ENCODE measurements around the gene SCN7A.
A peak's percentile ranks its signal among the peaks of the same experiment; 100 is the strongest.
"Not testable (repeated sequence)": the region's sequence is repeated elsewhere in the genome, so short reads cannot be mapped to it uniquely, and the experiment has no call there.

SCN7A gene

DNA sequence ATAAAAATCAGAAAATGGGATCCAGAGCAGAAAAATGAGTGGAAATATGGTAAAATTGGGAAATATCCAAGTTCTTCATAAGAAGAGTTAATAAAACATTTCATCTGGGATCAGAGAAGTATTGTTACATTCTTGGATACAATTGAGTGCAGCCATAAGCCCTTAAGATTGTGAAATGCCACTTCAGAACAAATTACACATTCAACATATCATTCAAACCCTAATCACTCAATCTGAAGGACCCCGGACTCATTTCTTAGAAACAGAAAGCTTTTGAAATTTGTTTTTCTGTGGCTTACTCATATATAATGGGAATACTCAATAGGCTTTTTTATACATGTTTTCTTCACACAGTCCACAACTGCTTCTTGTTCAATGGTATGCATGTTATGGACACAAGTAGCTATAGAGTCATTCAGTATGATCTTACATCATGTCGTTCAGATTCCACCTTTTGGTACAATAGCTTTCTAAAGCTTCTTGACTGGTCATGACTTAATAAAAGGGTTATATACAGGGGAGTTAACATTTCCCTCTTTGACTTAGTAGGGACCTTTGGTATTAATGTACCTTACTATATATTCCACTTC, 39.9 kb downstream of the SCN7A start:
- DNase-seq (ENCODE audit: low spot score), result no peak

DNA sequence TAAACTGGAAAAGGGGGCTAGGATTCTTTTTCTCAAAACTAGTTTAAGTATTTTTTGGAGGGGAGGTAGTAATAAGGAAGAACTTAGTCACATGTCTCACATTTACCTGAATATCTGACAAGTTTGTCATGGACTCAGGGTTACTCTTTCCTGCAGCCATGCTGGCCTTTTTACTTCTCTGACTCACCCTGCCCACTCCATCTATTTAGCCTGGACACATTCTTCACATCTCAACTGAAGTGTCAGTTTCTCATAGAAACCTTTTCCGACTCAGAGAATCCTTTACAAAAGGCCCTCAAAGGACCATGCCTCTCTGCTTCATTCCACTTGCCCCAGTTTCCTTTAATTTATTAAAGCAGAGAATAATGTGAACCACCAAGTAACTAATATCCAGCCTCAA, 42.6 kb downstream of the SCN7A start:
- DNase-seq (ENCODE audit: low spot score), result no peak

DNA sequence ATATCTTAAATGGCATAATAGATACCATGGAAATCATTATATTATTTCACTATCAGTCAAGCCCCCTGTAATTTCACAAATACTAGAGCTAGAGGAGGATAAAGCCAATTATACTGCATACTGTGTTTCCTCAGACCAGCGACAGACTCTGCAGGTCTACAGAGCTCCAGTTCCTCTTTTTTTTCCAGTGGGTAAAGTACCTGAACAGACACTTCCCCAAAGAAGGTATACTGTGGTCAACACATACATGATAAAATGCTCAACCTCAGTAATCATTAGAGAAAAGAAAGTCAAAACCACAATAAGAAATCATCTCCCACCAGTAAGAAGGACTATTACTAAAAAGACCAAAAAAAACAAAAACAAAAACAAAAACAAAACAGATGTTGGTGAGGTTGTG, 44.6 kb downstream of the SCN7A start:
- DNase-seq (ENCODE audit: low spot score), result no peak

GRCh38 chr2:166448106-166448505, 45.9 kb downstream of the SCN7A start:
- no peak for DNase-seq (ENCODE audit: low spot score)

DNA sequence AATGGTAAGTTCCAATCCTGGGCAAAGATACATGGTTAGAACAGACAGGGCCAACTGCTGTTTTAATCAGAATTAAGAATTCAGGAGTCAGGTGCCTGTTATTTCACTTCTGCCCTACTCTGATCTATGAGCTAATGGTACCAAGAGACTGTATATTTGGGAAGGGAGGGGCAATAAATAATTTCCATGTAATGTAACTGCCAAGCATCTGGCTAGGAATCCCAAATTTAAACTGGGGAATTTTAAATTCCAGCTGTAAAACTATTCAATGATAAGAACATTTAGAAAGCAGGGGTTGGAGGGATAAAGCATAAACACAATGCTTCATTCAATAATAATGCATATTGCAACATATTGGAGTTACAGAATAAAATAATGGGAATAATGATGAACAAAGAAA, 49.7 kb downstream of the SCN7A start:
- DNase-seq (ENCODE audit: low spot score), result no peak

- DNase-seq (ENCODE audit: low spot score), result no peak
Measured at GRCh38 chr2:166440313-166440712, 53.7 kb downstream of the SCN7A start.

- no peak for DNase-seq (ENCODE audit: low spot score)
Measured at GRCh38 chr2:166439078-166439477, 55.0 kb downstream of the SCN7A start.

GRCh38 chr2:166436976-166437375, 57.1 kb downstream of the SCN7A start:
- DNase-seq (ENCODE audit: low spot score), result no peak

DNA sequence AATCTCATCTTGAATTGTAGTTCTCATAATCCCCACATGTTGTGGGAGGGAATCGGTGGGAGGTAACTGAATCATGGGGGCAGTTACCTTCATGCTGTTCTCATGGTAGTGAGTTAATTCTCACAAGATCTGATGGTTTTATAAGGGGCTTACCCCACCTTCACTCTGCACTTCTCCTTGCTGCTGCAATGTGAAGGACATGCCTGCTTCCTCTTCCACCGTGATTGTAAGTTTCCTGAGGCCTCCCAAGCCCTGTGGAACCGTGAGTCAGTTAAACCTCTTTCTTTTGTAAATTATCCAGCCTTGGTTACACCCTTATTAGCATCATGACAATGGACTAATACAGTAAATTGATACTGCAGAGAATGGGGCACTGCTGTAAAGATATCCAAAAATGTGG, 57.9 kb downstream of the SCN7A start:
- DNase-seq (ENCODE audit: low spot score), result no peak

GRCh38 chr2:166434491-166434890, 59.6 kb downstream of the SCN7A start:
- no peak for DNase-seq (ENCODE audit: low spot score)

GRCh38 chr2:166433457-166433856, 60.6 kb downstream of the SCN7A start:
- DNase-seq (ENCODE audit: low spot score), result no peak

- DNase-seq (ENCODE audit: low spot score), result no peak
Measured at GRCh38 chr2:166432331-166432730, 61.7 kb downstream of the SCN7A start.

DNA sequence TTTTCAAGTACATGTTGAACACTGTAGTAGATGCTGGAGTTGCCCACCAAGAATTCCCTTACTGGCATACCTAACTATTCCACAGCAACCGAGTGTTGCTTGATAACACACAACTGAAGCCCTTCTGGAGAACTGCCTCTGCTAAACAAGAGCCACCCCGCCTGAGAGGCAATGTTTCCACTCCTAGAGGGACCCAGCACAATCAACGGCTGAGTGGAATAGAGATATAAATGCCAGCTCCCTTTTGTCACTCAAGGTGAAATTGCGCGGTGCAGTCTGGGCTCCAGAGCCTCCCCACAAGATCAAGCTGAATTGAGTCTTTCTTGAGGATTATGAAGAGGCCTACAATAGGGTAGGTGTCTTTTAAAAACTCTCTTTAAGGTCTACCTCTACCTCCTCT, 69.2 kb downstream of the SCN7A start:
- no peak for DNase-seq (ENCODE audit: low spot score)

DNA sequence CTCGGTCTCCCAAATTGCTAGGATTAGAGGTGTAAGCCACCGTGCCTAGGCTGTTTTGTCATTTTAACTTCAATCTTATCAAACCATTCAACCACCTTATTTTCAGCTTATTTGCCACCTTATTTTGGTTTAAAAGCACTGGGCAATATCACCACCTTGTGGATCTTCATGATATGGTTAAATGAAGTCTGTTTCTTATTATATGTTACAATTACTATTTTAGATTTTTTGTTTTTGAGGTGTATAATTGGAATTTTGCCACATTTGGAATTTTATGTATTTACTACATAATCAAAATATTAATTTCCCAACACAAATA, 74.5 kb downstream of the SCN7A start:
- no peak for DNase-seq (ENCODE audit: low spot score)

DNA sequence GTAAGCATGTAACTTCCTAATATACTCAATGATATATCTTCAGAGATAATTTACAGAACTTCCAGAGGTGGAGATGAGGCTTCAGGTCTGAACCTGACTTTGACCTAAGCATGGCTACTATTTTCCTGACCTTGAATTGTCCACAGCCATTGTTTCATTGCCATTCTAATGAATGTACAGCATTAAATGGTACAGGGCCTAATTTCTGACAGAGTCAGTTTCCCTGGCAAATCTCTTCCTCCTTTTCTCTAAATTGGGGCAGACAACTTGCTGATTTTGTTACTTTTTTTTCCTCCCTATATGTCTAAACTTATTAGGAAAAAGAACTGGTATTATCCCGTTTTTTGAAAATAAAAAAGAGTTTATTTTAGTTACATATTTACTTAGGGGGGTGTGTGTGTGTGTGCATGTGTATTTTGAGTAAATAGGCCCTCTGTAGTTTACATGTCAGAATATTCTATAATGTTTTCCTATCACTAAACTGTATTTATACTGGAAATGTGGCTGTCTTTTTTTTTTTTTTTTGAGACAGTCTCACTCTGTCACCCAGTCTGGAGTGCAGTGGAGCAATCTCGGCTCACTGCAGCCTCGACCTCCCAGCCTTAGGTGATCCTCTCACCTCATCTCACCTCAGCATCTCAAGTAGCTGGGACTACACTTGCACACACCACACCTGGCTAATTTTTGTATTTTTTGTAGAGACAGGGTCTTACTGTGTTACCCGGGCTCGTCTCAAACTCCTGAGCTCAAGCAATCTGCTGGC, 75.0 kb downstream of the SCN7A start:
- no peak for DNase-seq (ENCODE audit: low spot score)

GRCh38 chr2:166417669-166418068, 76.4 kb downstream of the SCN7A start:
- peak; percentile 4 for DNase-seq (ENCODE audit: low spot score)

- no peak for DNase-seq (ENCODE audit: low spot score)
Measured at GRCh38 chr2:166413255-166413654, 80.8 kb downstream of the SCN7A start.

DNA sequence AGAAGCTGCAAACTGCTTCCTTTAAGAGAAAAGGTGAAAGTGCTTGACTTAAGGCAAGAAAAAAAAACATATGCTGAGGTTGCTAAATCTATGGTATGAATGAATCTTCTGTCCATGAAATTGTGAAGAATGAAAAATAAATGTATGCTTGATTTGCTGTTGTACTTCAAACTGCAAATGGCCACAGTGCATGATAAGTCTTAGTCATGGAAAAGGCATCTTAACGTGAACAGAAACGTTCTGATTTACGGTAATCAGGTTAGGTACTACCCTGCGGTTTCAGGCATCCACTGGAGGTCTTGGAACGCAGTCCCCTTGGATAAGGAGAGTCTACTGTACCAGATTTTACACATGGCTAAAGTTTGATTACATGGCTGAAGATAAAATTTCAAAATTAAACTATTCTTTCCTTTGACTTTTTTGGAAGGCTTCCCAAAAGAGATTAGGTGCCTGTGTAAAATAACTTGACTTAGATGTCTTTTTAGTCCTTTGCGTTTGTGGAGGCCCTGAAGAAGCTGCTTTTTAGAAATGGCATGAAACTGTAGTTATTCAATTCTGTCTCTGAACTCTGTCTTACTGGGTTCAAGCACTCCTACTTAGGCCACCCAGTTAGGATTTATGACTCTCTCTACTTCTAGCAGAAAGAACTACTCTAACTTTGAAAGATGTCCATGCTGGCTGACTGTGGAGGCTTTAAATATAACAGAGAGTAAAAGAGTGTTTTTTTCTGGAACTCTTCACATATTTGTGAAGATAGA, 82.4 kb downstream of the SCN7A start:
- DNase-seq (ENCODE audit: low spot score), result no peak

- no peak for DNase-seq (ENCODE audit: low spot score)
Measured at GRCh38 chr2:166410828-166411472, 83.1 kb downstream of the SCN7A start.

GRCh38 chr2:166407746-166408145, 86.3 kb downstream of the SCN7A start:
- not testable (repeated sequence) for DNase-seq (ENCODE audit: low spot score)

GRCh38 chr2:166406374-166406773, 87.7 kb downstream of the SCN7A start:
- peak; percentile 6 for DNase-seq (ENCODE audit: low spot score)

GRCh38 chr2:166405569-166405926, 88.5 kb downstream of the SCN7A start:
- no peak for DNase-seq (ENCODE audit: low spot score)

Data from iPS-NIHi11 (cell line).